ENCODE data around the gene MMP13. TPM values are rescaled to one million over a fixed set of nuclear protein-coding genes. Genes with fewer than 3 reads are reported as not detected.

The MMP13 gene
- total and polyA plus RNA-seq, 2 of the 13 experiments (the other 11 are each of a cell fraction or from before 2014, with no cell fraction given) = not detected

- intact Hi-C loops (cut with micrococcal nuclease; ENCODE audit: unreplicated experiment) (no loop called here), in situ Hi-C loops (cut with HindIII; ENCODE audit: extremely low pct_ligation_motif_present, low pct_unique_long_range_greater_than_20kb) (loop anchor here (10.0 to 25.0 kb wide), 2 partner anchors 130 to 197 kb away; no protein-coding TSS in a partner anchor)
- H3K4me3 ChIP-seq (replicated peaks in 1 of 3; ENCODE audit: insufficient read depth in 1 of 3, low read depth in 2 of 3, low read length in 3 of 3) = no peak overlapping the region
- H4K20me1 ChIP-seq (ENCODE audit: insufficient read depth, low read length) = no peaks in the 10 kb centered on the region
- H3K27ac ChIP-seq (ENCODE audit: extremely low read length, insufficient read depth, low read length) = no peak overlapping the region
- no peaks in the 10 kb centered on the region for H3K79me2 ChIP-seq (ENCODE audit: insufficient read depth, low read length)
- H3K9ac ChIP-seq (ENCODE audit: insufficient read depth, low read depth, low read length) = no peak overlapping the region
- no peak for DNase-seq (ENCODE audit: low spot score)
- no peaks in the 10 kb centered on the region for H3K36me3 ChIP-seq (replicated peaks in 1 of 2; ENCODE audit: control insufficient read depth in 1 of 2, insufficient read depth in 2 of 2, low read length in 2 of 2)
- TF ChIP-seq BCL6 (CRISPR knock-in tag; IDR thresholded peaks at IDR 0.05) (no peak), ELF1 (CRISPR knock-in tag; IDR thresholded peaks at IDR 0.05) (no peak), FOXO4 (CRISPR knock-in tag; conservative IDR thresholded peaks at IDR 0.05) (no peak), CREB3 (CRISPR knock-in tag; IDR thresholded peaks at IDR 0.05) (no peak), ZNF431 (CRISPR knock-in tag; IDR thresholded peaks at IDR 0.05; ENCODE audit: borderline replicate concordance, low read depth) (no peak), CEBPB (IDR thresholded peaks at IDR 0.05; ENCODE audit: borderline replicate concordance, low read depth, low read length) (no peak), JUNB (CRISPR knock-in tag; IDR thresholded peaks at IDR 0.05; ENCODE audit: borderline replicate concordance) (no peak), AKAP8 (CRISPR knock-in tag; IDR thresholded peaks at IDR 0.05) (no peak), ZNF24 (IDR thresholded peaks at IDR 0.05) (no peak), ZNF784 (CRISPR knock-in tag; IDR thresholded peaks at IDR 0.05; ENCODE audit: borderline replicate concordance) (no peak), MBD4 (IDR thresholded peaks at IDR 0.05; ENCODE audit: borderline replicate concordance, low read length) (no peak), ZNF83 (CRISPR knock-in tag; IDR thresholded peaks at IDR 0.05; ENCODE audit: borderline replicate concordance) (no peak), ELF4 (CRISPR knock-in tag; IDR thresholded peaks at IDR 0.05; ENCODE audit: borderline replicate concordance) (no peak), ZNF274 (CRISPR knock-in tag; IDR thresholded peaks at IDR 0.05) (no peak), ZSCAN20 (CRISPR knock-in tag; IDR thresholded peaks at IDR 0.05; ENCODE audit: borderline replicate concordance) (no peak)
- ChIA-PET CTCF (ENCODE audit: low intra/inter-chr PET ratio, low total read pairs) (no interaction called here), POLR2A (no interaction called here)
- no TSS peak for BruUV-seq (replicated peaks)
- no peaks in the 10 kb centered on the region for H3K9me3 ChIP-seq (ENCODE audit: low read length)
- no peaks in the 10 kb centered on the region for H3K27me3 ChIP-seq (ENCODE audit: control insufficient read depth in 1 of 2, insufficient read depth in 2 of 2, low read length in 2 of 2)
- ATAC-seq = no peak
- H3K4me1 ChIP-seq (ENCODE audit: insufficient read depth, low read length) = no peaks in the 10 kb centered on the region
- no peak overlapping the region for H3K4me2 ChIP-seq (ENCODE audit: low read depth, low read length)
- FAIRE-seq = no peak
- 55% methylated on average over 4 of the region's 4 CpGs for WGBS (ENCODE audit: low lambda C conversion rate)
- no peak overlapping the region for H2AFZ ChIP-seq (ENCODE audit: low read length)
These were observed 20.8 kb downstream of the MMP13 start for GRCh38 chr11:102934735-102935134.
